HG02610 (cell line): ENCODE results near the gene CDK3.

Experiments used
- ATAC-seq: cut with Tn5 transposase; IDR thresholded peaks from one replicate; pipeline ENCODE4 v1.9.1; 2021; ENCODE audit warnings: mild to moderate bottlenecking, moderate library complexity; ENCODE audit not compliant: unreplicated experiment

Gene CDK3

GRCh38 chr17:75987041-75987440 is 13.6 kb upstream of the CDK3 start:
- ATAC-seq = no peak

- ATAC-seq = no peak
Observed at GRCh38 chr17:75991396-75991795, 9.3 kb upstream of the CDK3 start.

GRCh38 chr17:75994802-75995370 is 5.8 kb upstream of the CDK3 start:
- no peak for ATAC-seq

- no peak for ATAC-seq
Observed at GRCh38 chr17:75995385-75995925, 5.2 kb upstream of the CDK3 start.

- ATAC-seq = peak; percentile 54
Observed at GRCh38 chr17:75996665-75997590, 3.7 kb upstream of the CDK3 start.

- ATAC-seq = no peak
Observed at GRCh38 chr17:75998327-75998795, 2.3 kb upstream of the CDK3 start.

GRCh38 chr17:76000016-76000754 is 470 bp upstream of the CDK3 start:
- no peak for ATAC-seq

- no peak for ATAC-seq
Observed at GRCh38 chr17:76002100-76002499, 1.4 kb downstream of the CDK3 start.

GRCh38 chr17:76003915-76004314 is 3.3 kb downstream of the CDK3 start:
- no peak for ATAC-seq

- no peak for ATAC-seq
Observed at GRCh38 chr17:76004750-76005262, 4.2 kb downstream of the CDK3 start.

GRCh38 chr17:76005263-76006149 is 4.9 kb downstream of the CDK3 start:
- ATAC-seq = no peak

- ATAC-seq = no peak
Observed at GRCh38 chr17:76007131-76007849, 6.6 kb downstream of the CDK3 start.

- ATAC-seq = no peak
Observed at GRCh38 chr17:76007850-76008165, 7.2 kb downstream of the CDK3 start.

GRCh38 chr17:76008208-76008607 is 7.6 kb downstream of the CDK3 start:
- no peak for ATAC-seq

- ATAC-seq = no peak
Observed at GRCh38 chr17:76008630-76009425, 8.2 kb downstream of the CDK3 start.

GRCh38 chr17:76009447-76009846 is 8.8 kb downstream of the CDK3 start:
- ATAC-seq = no peak

- no peak for ATAC-seq
Observed at GRCh38 chr17:76009969-76010661, 9.5 kb downstream of the CDK3 start.

- no peak for ATAC-seq
Observed at GRCh38 chr17:76011951-76012350, 11.3 kb downstream of the CDK3 start.
